Adrenal gland (tissue), 12 donors: Measurements from ENCODE around the gene DTX4. TPM values are rescaled to one million over a fixed set of nuclear protein-coding genes. Genes with fewer than 3 reads are reported as not detected.

Experiments
- DNase-seq, 7 donors: peaks; one replicate each; pipeline ENCODE4 v3.0.0-alpha.2; 2019 to 2020
- H3K27ac ChIP-seq, 5 donors: fragments of 200-600 bp; sonication (generic) in 4 of 5; 1 replicate in 3 of 5; 2 replicates in 2 of 5; pipeline versions ENCODE4 v1.5.1 to v1.8.0; 2016 to 2020; ENCODE audit warnings: mild to moderate bottlenecking in 1 of 5
- H3K27me3 ChIP-seq: fragments of 200-600 bp; 2 replicates; pipeline ENCODE4 v1.8.0; 2021
- H3K36me3 ChIP-seq, 2 donors: fragments of 200-600 bp; replicated peaks in 1 of 2; 1 replicate in 1 of 2; 2 replicates in 1 of 2; pipeline versions ENCODE4 v1.5.1 to v1.8.0; 2018 to 2022
- H3K4me1 ChIP-seq, 2 donors: fragments of 200-600 bp; replicated peaks in 1 of 2; 1 replicate in 1 of 2; 2 replicates in 1 of 2; pipeline versions ENCODE4 v1.5.1 to v1.8.0; 2018 to 2021
- H3K4me3 ChIP-seq, 4 donors: fragments of 200-600 bp; sonication (generic) in 3 of 4; one replicate each; pipeline ENCODE4 v1.5.1; 2016 to 2018
- H3K9me3 ChIP-seq, 3 donors: fragments of 200-600 bp; sonication (generic) in 1 of 3; replicated peaks in 1 of 3; 1 replicate in 2 of 3; 2 replicates in 1 of 3; pipeline versions ENCODE4 v1.5.1 to v1.8.0; 2016 to 2021
- POLR2A ChIP-seq, 2 donors: fragments of 450-650 bp; IDR thresholded peaks; one replicate each; pipeline ENCODE4 v1.6.1; 2017; ENCODE audit warnings: antibody characterized with exemption in 2 of 2, mild to moderate bottlenecking in 2 of 2, moderate library complexity in 1 of 2
- WGBS, 4 donors: extraction: QIAGEN DNeasy Blood & Tissue Kit in 2 of 4; methylation state at CpG; one replicate each; pipeline versions ENCODE4 v1.1.5 to v1.1.7; 2013 to 2017; 5-methylcytosine and 5-hydroxymethylcytosine counted together
- intact Hi-C, 2 donors: fragments of 100-400 bp; cut with DNase I; formaldehyde crosslinking; loops; one replicate each; pipeline versions ENCODE4 v1.14.1 to v1.15.0; 2022 to 2023
- polyA plus RNA-seq, 3 donors: library from polyadenylated mRNA; stranded (reverse); fragments of 200-250 nt in 2 of 3; fragments of 350-450 nt in 1 of 3; fragmentation: Illumina TruSeq in 1 of 3; extraction: RNeasy Lipid Tissue Mini Kit (QIAGEN cat#74804) in 1 of 3; gene quantifications; one replicate each; pipeline ENCODE4 v1.2.3, GENCODE V29; 2013 to 2014
- total RNA-seq, 9 donors: library from RNA; depleted of rRNA in 4 of 9; stranded (reverse); fragments of >200 nt in 4 of 9; fragments of 120-200 nt in 1 of 9; fragmentation: NEBNext Ultra II Directional in 1 of 9; extraction: Animal tissue kit (Norgen Biotek cat#: 25700) in 1 of 9; gene quantifications; one replicate each; pipeline versions ENCODE4 v1.1.0 to v1.2.4, GENCODE V29; 2013 to 2023
- TF ChIP-seq, protein P1 (sequence below), 6 experiments: fragments of 450-650 bp in 4 of 6; fragments of 200-600 bp in 2 of 6; sonication (generic) in 1 of 6; IDR thresholded peaks; 1 replicate in 5 of 6; 2 replicates in 1 of 6; pipeline versions ENCODE4 v1.5.1 to v1.8.0; 2016 to 2021; ENCODE audit warnings: antibody characterized with exemption in 6 of 6, mild to moderate bottlenecking in 2 of 6, moderate library complexity in 1 of 6
- donor health status: healthy with polysubstance abuse.
- donor health status: Bipolar disorder and iron deficiency.
- donor health status: DM: yes; HTN: yes; CAD: no.
- donor health status: DM: no; HTN: no; CAD: no.
- donor health status: DM: no; HTN: no; CAD: no.
- donor health status: DM: yes; HTN: yes; CAD: no.

Gene DTX4
- total and polyA plus RNA-seq, 12 donors: 1.2 to 7.8 (median 3.0) TPM

DNA sequence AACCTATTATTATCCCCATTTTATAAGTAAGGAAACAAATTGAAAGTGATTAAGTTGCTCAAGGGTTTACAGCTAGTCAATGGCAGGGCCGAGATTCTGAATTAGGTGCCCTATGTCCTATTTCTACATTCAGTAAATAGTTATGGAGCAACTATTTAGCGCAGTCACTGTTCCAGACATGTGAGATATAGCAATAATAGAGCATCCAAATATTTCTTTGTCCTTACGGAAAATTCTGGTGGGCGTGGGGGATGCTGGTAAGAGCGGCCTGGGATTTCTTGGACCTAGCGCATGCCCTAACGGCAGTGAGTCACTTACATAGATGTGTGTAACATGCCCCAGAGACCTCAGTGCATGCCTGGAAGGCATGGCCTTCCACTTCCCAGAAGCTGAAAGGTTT is 4.4 kb downstream of the DTX4 start:
- Histone ChIP-seq H3K9me3 (no peaks in the 10 kb centered on the region), H3K4me1 (peaks cover 0 to 12% of the 10 kb centered on the region in 2 donors), H3K27me3 (no peaks in the 10 kb centered on the region), H3K4me3 (no peak overlapping the region), H3K27ac (no peak overlapping the region), H3K36me3 (no peaks in the 10 kb centered on the region)
- intact Hi-C loops: loop anchor here in 1 of 2 donors (10.0 kb wide), 2 partner anchors 248 to 508 kb away; partner anchors contain the start of gene OR5A2
- 79 to 95% (median 88%) methylated on average over 7 of the region's 7 CpGs for WGBS, 4 donors
- TF ChIP-seq, protein P1, sequence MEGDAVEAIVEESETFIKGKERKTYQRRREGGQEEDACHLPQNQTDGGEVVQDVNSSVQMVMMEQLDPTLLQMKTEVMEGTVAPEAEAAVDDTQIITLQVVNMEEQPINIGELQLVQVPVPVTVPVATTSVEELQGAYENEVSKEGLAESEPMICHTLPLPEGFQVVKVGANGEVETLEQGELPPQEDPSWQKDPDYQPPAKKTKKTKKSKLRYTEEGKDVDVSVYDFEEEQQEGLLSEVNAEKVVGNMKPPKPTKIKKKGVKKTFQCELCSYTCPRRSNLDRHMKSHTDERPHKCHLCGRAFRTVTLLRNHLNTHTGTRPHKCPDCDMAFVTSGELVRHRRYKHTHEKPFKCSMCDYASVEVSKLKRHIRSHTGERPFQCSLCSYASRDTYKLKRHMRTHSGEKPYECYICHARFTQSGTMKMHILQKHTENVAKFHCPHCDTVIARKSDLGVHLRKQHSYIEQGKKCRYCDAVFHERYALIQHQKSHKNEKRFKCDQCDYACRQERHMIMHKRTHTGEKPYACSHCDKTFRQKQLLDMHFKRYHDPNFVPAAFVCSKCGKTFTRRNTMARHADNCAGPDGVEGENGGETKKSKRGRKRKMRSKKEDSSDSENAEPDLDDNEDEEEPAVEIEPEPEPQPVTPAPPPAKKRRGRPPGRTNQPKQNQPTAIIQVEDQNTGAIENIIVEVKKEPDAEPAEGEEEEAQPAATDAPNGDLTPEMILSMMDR (IDR thresholded peaks at IDR 0.05): no peak
- no peak for TF ChIP-seq POLR2A (IDR thresholded peaks at IDR 0.05)
- no peak for DNase-seq

DNA sequence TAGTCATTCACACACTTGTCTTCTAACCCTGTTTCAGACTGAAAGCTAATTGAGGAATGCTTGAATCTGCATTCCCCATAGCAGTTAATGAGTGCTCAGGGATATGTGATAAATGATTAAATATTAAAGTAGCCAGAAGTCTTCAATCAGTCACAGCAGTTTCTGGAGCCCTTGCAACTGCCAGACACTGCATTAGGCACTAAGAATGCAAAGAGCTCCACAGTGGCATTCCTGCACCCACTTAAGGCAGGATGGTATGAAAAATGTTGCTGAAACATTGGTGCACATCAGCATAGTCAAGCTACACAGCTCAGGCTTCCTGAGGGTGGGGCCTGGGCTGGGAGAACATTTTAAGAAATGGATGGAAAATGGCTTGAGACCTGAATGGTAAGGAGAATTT is 6.5 kb downstream of the DTX4 start:
- Histone ChIP-seq H3K9me3 (no peaks in the 10 kb centered on the region), H3K4me1 (peaks cover 0 to 5% of the 10 kb centered on the region in 2 donors), H3K36me3 (peaks cover 0 to 5% of the 10 kb centered on the region in 2 donors), H3K27me3 (no peaks in the 10 kb centered on the region), H3K4me3 (no peak overlapping the region), H3K27ac (no peak overlapping the region)
- intact Hi-C loops: loop anchor here in 1 of 2 donors (10.0 kb wide), 2 partner anchors 246 to 506 kb away; partner anchors contain the start of gene OR5A2
- no peak for DNase-seq
- no peak for TF ChIP-seq POLR2A (IDR thresholded peaks at IDR 0.05)
- TF ChIP-seq, protein P1 (IDR thresholded peaks at IDR 0.05): no peak

DNA sequence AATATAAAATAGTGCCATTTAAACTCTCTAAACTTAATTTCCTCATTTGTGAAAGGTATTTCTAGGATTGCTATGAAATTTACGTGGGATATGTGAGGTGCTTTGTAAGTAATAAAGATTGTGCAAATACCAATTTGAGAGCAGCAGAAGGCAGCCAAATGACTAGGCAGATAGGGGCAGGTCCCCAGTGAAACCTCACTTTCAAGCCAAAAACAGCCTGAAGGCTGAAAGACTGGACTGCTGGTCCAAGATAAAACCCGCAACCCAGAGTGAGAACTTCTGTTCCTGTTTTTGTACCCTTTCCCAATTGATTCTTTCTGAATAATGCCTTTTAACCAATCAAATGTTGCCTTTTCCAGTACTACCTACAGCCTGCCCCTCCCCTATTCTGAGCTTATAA is 7.2 kb downstream of the DTX4 start:
- intact Hi-C loops: loop anchor here in 1 of 2 donors (10.0 kb wide), 2 partner anchors 246 to 506 kb away; partner anchors contain the start of gene OR5A2
- peaks cover 0 to 5% of the 10 kb centered on the region in 2 donors for H3K36me3 ChIP-seq
- peaks cover 0 to 5% of the 10 kb centered on the region in 2 donors for H3K4me1 ChIP-seq
- TF ChIP-seq POLR2A (IDR thresholded peaks at IDR 0.05): no peak
- TF ChIP-seq, protein P1 (IDR thresholded peaks at IDR 0.05): no peak
- H3K9me3 ChIP-seq: no peaks in the 10 kb centered on the region
- no peak for DNase-seq
- no peaks in the 10 kb centered on the region for H3K27me3 ChIP-seq
- 76 to 88% (median 82%) methylated on average over 2 of the region's 2 CpGs for WGBS, 4 donors
- H3K4me3 ChIP-seq: no peak overlapping the region
- H3K27ac ChIP-seq: no peak overlapping the region

DNA sequence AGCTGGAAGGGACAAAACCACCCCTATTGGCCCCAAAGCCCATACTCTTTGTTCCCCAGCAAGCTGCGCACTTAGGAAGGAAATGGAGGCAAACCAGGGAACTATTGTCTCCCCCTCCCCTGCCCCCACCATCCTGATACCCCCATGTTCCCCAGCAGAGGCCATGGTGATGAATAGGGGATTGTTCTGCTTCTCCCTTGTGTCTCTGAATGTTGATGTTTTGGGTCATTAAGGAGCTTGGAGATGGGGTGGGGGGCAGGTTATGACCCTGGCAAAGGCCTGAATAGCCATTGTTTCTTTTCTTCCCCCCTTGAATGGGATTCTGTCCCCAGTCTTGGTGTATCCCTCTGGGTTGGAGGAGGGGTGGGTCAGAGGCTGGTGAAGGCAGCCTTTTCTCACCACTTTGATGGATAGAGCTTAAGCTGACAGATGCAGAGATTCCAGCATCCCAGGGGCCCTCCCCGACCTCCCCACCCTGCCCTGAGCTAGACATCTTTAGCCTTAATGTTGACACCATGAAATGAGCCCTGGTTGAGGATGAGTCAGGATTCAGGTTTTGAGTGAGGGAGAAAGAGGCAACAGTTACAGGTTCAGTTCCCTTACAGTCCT is 8.3 kb downstream of the DTX4 start:
- H3K27me3 ChIP-seq: no peaks in the 10 kb centered on the region
- H3K4me3 ChIP-seq: no peak overlapping the region
- no peaks in the 10 kb centered on the region for H3K9me3 ChIP-seq
- no peak for DNase-seq
- TF ChIP-seq, protein P1 (IDR thresholded peaks at IDR 0.05): no peak
- TF ChIP-seq POLR2A (IDR thresholded peaks at IDR 0.05): no peak
- intact Hi-C loops: loop anchor here in 1 of 2 donors (10.0 kb wide), 1 partner anchor 105 kb away; no protein-coding TSS in a partner anchor
- H3K27ac ChIP-seq: no peak overlapping the region
- 57 to 71% (median 61%) methylated on average over 2 of the region's 2 CpGs for WGBS, 4 donors
- no peaks in the 10 kb centered on the region for H3K4me1 ChIP-seq
- peaks cover 0 to 5% of the 10 kb centered on the region in 2 donors for H3K36me3 ChIP-seq
